Pancreas (tissue), 10 donors: ENCODE data around the gene UBR4. TPM values are rescaled to one million over a fixed set of nuclear protein-coding genes. Genes with fewer than 3 reads are reported as not detected.

Experiments
- ATAC-seq, 4 donors: fragments of 200-7000 bp; cut with Tn5 transposase; one replicate each; pipeline versions ENCODE4 v1.8.0 to v1.9.1; 2020; ENCODE audit warnings: mild to moderate bottlenecking in 4 of 4, moderate library complexity in 4 of 4
- DNase-seq, 6 donors: peaks; one replicate each; pipeline ENCODE4 v3.0.0-alpha.2; 2020
- FAIRE-seq: peaks from 2 replicates; lab custom pipeline; 2012; peaks lifted over from hg19 to GRCh38; lab: Jason Lieb, UNC
- H3K27ac ChIP-seq, 4 donors: fragments of 200-600 bp; sonication (generic); 1 replicate in 3 of 4; 2 replicates in 1 of 4; pipeline versions ENCODE4 v1.5.0 to v1.8.0; 2020
- H3K27me3 ChIP-seq, 4 donors: fragments of 200-600 bp; one replicate each; pipeline ENCODE4 v1.8.0; 2021
- H3K36me3 ChIP-seq, 3 donors: fragments of 200-600 bp; sonication (generic) in 1 of 3; one replicate each; pipeline versions ENCODE4 v1.5.0 to v1.8.0; 2020 to 2021
- H3K4me1 ChIP-seq, 3 donors: fragments of 200-600 bp; one replicate each; pipeline ENCODE4 v1.8.0; 2021
- H3K4me3 ChIP-seq, 4 donors: fragments of 200-600 bp; sonication (generic) in 2 of 4; one replicate each; pipeline versions ENCODE4 v1.5.0 to v1.8.0; 2020 to 2021
- H3K9me3 ChIP-seq, 4 donors: fragments of 200-600 bp; one replicate each; pipeline ENCODE4 v1.8.0; 2021
- WGBS, 2 donors: extraction: QIAGEN DNeasy Blood & Tissue Kit; methylation state at CpG; one replicate each; pipeline ENCODE4 v1.1.7; 2013; 5-methylcytosine and 5-hydroxymethylcytosine counted together
- intact Hi-C, 3 donors: fragments of 100-400 bp; cut with DNase I; formaldehyde crosslinking; loops; one replicate each; pipeline versions ENCODE4 v1.11.1 to v1.14.2; 2022
- polyA plus RNA-seq, 2 donors: library from polyadenylated mRNA; stranded (reverse); fragments of 200-250 nt; gene quantifications; one replicate each; pipeline ENCODE4 v1.2.3, GENCODE V29; 2013
- total RNA-seq, 6 donors: library from RNA; stranded (reverse); fragmentation: NEBNext Ultra II Directional in 4 of 6; extraction: Animal tissue kit (Norgen Biotek cat#: 25700) in 4 of 6; gene quantifications; one replicate each; pipeline versions ENCODE4 v1.2.1 to v1.2.4, GENCODE V29; 2021 to 2023
- TF ChIP-seq, protein P1 (sequence below), 4 donors: fragments of 200-600 bp; sonication (generic) in 3 of 4; IDR thresholded peaks; one replicate each; pipeline versions ENCODE4 v1.5.0 to v1.8.0; 2021; ENCODE audit warnings: antibody characterized with exemption in 4 of 4
- donor health status: healthy with polysubstance abuse.
- donor health status: DM: no; HTN: no; CAD: no; lungs with moderate emphysema.
- donor health status: DM: no; HTN: no; CAD: no.
- donor health status: control.
- donor health status: control.
- donor health status: Bipolar disorder and iron deficiency.
- donor health status: DM: yes; HTN: yes; CAD: no.
- donor health status: DM: no; HTN: no; CAD: no.
- donor health status: DM: no; HTN: no; CAD: no.
- donor health status: DM: yes; HTN: yes; CAD: no.

The UBR4 gene
- total and polyA plus RNA-seq, 8 donors, result 45.3 to 140 (median 65.5) TPM

DNA sequence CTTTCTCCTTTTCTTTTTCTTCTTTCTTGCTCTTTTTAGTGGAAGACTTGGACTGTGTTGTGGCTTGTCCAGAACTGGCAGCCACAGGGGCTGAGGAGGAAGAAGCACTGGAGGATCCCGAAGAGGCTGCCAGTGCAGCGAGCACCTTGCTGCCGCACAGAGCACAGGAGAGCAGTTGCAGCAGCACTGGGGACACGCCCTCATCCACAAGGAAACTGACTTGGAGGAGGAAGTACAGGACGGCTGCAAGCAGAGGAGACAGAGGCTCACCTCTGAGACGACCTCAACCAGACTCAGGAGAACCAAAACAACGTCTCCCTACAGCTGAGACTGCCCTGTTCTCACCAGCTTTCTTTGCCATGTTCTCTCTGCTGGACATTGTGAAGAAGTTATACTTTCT, 88.9 kb downstream of the UBR4 start:
- TF ChIP-seq, protein P1, sequence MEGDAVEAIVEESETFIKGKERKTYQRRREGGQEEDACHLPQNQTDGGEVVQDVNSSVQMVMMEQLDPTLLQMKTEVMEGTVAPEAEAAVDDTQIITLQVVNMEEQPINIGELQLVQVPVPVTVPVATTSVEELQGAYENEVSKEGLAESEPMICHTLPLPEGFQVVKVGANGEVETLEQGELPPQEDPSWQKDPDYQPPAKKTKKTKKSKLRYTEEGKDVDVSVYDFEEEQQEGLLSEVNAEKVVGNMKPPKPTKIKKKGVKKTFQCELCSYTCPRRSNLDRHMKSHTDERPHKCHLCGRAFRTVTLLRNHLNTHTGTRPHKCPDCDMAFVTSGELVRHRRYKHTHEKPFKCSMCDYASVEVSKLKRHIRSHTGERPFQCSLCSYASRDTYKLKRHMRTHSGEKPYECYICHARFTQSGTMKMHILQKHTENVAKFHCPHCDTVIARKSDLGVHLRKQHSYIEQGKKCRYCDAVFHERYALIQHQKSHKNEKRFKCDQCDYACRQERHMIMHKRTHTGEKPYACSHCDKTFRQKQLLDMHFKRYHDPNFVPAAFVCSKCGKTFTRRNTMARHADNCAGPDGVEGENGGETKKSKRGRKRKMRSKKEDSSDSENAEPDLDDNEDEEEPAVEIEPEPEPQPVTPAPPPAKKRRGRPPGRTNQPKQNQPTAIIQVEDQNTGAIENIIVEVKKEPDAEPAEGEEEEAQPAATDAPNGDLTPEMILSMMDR (IDR thresholded peaks at IDR 0.05), result no peak
- WGBS, 2 donors, result 79 to 81% methylated on average over 7 of the region's 7 CpGs
- no peak for FAIRE-seq

DNA sequence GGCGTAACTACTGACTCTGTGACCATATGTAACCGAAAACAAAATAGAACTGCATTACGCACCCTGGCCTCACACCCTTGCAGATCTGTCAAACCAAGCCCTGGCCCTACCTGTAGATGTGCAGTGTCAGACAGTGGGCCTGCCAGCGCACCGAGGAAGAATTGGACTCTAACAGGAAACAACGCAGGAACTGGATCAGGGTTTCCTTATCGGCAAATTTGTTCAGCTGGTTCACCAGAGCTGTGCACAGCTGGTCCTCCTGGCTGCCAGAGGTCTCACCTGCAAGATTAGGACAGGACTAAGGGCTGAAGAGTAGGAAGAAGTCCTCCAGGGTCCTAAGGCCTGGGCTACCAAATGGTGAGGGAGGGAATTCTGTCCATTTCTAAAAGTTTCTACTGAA, 90.0 kb downstream of the UBR4 start:
- FAIRE-seq (no peak), ATAC-seq (peak in 2 of 4 donors; percentile 68 to 74), DNase-seq (peak in 3 of 6 donors; percentile 54 to 71 (median 56))
- Histone ChIP-seq H3K4me1 (no peaks in the 10 kb centered on the region), H3K36me3 (peaks cover 16 to 91% (median 47%) of the 10 kb centered on the region in 3 donors), H3K27ac (no peak overlapping the region), H3K9me3 (no peaks in the 10 kb centered on the region), H3K27me3 (no peaks in the 10 kb centered on the region), H3K4me3 (no peak overlapping the region)
- intact Hi-C loops, result no loop called here
- TF ChIP-seq, protein P1 (IDR thresholded peaks at IDR 0.05), result no peak
- 71 to 80% methylated on average over 7 of the region's 7 CpGs for WGBS, 2 donors

More for the DNA sequence above, 88.9 kb downstream of the UBR4 start:
- H3K9me3 ChIP-seq, result no peaks in the 10 kb centered on the region
- H3K4me3 ChIP-seq, result no peak overlapping the region
- intact Hi-C loops, result no loop called here
- ATAC-seq, result peak in 3 of 4 donors; percentile 47 to 65 (median 63)
- H3K4me1 ChIP-seq, result no peaks in the 10 kb centered on the region
- no peak overlapping the region for H3K27ac ChIP-seq
- H3K27me3 ChIP-seq, result no peaks in the 10 kb centered on the region
- DNase-seq, result peak in 2 of 6 donors; percentile 22 to 35
- H3K36me3 ChIP-seq, result peaks cover 13 to 90% (median 38%) of the 10 kb centered on the region in 3 donors

DNA sequence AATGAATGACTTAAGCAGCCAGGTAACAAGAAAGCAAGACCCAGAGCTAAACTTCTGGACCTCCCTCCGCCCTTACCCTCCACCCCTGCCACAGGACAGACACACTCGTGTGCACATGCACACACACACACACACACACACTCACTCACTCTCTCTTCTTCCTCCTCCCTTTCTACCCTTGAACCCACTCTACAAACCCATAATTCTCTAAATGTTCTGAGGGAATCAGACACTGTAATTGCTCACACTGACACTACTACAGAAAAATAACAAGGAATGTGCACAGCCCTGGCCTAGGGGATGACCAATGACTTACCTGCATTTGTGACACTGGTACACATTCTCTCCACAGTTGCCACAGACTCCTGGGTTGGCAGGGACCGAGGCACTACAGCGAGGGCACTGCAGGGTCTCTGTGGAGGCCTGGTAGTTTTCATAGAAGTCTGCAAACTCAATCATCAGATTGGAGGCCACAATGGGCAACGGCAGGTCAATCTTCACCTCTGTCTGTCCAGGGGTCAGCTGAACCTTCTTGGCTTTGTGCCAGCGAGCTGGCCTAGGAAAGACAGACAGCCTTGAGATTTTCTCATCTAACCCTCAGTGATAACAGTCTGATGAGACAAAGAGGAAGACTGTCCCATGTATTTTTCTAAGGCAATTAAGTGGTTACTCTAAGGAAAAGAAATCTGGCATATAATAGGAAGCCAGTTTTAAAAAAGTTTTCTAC, 94.8 kb downstream of the UBR4 start:
- ATAC-seq, result no peak
- Histone ChIP-seq H3K4me3 (no peak overlapping the region), H3K9me3 (no peaks in the 10 kb centered on the region), H3K27me3 (no peaks in the 10 kb centered on the region), H3K4me1 (no peaks in the 10 kb centered on the region), H3K27ac (no peak overlapping the region), H3K36me3 (peaks cover 10 to 99% (median 68%) of the 10 kb centered on the region in 3 donors)
- TF ChIP-seq, protein P1 (IDR thresholded peaks at IDR 0.05), result no peak
- WGBS, 2 donors, result 68 to 78% methylated on average over 6 of the region's 6 CpGs
- intact Hi-C loops, result loop anchor here in 1 of 3 donors (10.0 kb wide), 1 partner anchor 520 kb away; no protein-coding TSS in a partner anchor
- DNase-seq, result no peak
- FAIRE-seq, result no peak

DNA sequence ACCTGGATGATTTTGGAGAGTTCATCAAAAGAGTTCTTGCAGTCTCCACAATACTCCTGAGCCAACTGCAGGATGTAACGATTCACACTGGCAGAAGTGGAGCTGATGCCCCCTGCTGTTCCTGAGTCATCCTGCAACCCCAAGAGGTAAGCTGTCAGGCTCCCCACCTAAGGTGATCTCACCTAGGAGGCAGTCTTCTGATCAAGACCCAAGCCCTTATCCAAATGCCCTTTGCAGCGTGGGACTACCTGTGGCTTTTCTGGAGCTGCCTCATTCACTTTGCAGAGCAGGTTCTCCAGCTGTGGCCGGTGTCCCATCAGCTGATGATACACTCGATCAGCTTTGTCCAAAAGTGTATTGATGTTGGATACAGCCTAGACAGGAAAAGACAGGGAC, 96.4 kb downstream of the UBR4 start:
- TF ChIP-seq, protein P1 (IDR thresholded peaks at IDR 0.05), result peak in 3 of 4 donors; percentile 7 to 37 (median 28)
- intact Hi-C loops, result loop anchor here in 1 of 3 donors (10.0 kb wide), 1 partner anchor 519 kb away; no protein-coding TSS in a partner anchor
- no peak for FAIRE-seq
- H3K36me3 ChIP-seq, result peaks cover 13 to 99% (median 66%) of the 10 kb centered on the region in 3 donors
- H3K27ac ChIP-seq, result no peak overlapping the region
- no peaks in the 10 kb centered on the region for H3K27me3 ChIP-seq
- peak; percentile 48 to 86 (median 76) for ATAC-seq
- no peak overlapping the region for H3K4me3 ChIP-seq
- WGBS, 2 donors, result 65 to 71% methylated on average over 4 of the region's 4 CpGs
- peak in 1 of 6 donors; percentile 45 for DNase-seq
- H3K9me3 ChIP-seq, result no peaks in the 10 kb centered on the region
- no peaks in the 10 kb centered on the region for H3K4me1 ChIP-seq
